Osteoblast (primary cell): Measurements from ENCODE around the gene USP48. TPM values are rescaled to one million over a fixed set of nuclear protein-coding genes. Genes with fewer than 3 reads are reported as not detected.

ENCODE experiments used
- DNase-seq: peaks from one replicate; pipeline ENCODE4 v3.0.0; 2011; ENCODE audit warnings: low spot score, mixed read lengths; ENCODE audit not compliant: insufficient read length; ENCODE audit errors: missing footprints
- H2AFZ ChIP-seq: 2 replicates; pipeline ENCODE4 v1.6.0; 2011; ENCODE audit warnings: mild to moderate bottlenecking, low read length
- H3K27ac ChIP-seq: 2 replicates; pipeline ENCODE4 v1.5.1; 2011; ENCODE audit warnings: mild to moderate bottlenecking, low read depth, low read length, moderate library complexity
- H3K27me3 ChIP-seq: 2 replicates; pipeline ENCODE4 v1.6.0; 2012; ENCODE audit warnings: mild to moderate bottlenecking, control low read depth, inconsistent platforms, low read length, moderate library complexity; ENCODE audit not compliant: insufficient read depth
- H3K36me3 ChIP-seq: 2 replicates; pipeline ENCODE4 v1.5.1; 2011; ENCODE audit warnings: mild to moderate bottlenecking, low read length, control low read depth, moderate library complexity; ENCODE audit not compliant: insufficient read depth
- H3K4me1 ChIP-seq: 2 replicates; pipeline ENCODE4 v1.5.1; 2011; ENCODE audit warnings: mild to moderate bottlenecking, low read length, control low read depth, moderate library complexity; ENCODE audit not compliant: insufficient read depth
- H3K4me2 ChIP-seq: 2 replicates; pipeline ENCODE4 v1.6.0; 2011; ENCODE audit warnings: mild to moderate bottlenecking, low read length; ENCODE audit not compliant: insufficient read depth
- H3K4me3 ChIP-seq: fragments of 200-600 bp; sonication (generic); 3 replicates; pipeline ENCODE4 v1.5.1; 2012; ENCODE audit warnings: mild to moderate bottlenecking, low read length, inconsistent platforms; ENCODE audit not compliant: insufficient read depth
- H3K79me2 ChIP-seq: 2 replicates; pipeline ENCODE4 v1.6.0; 2012; ENCODE audit warnings: mild to moderate bottlenecking, low read length, control low read depth, inconsistent platforms; ENCODE audit not compliant: insufficient read depth
- H3K9me3 ChIP-seq: 2 replicates; pipeline ENCODE4 v1.5.1; 2011; ENCODE audit warnings: low read depth, low read length, control low read depth
- H4K20me1 ChIP-seq: 2 replicates; pipeline ENCODE4 v1.6.0; 2012; ENCODE audit warnings: mild to moderate bottlenecking, low read length, control low read depth; ENCODE audit not compliant: insufficient read depth
- total RNA-seq: library from RNA; depleted of rRNA; stranded (reverse); fragments of >200 nt; gene quantifications from 2 replicates; pipeline ENCODE4 v1.2.3, GENCODE V29; 2012
- TF ChIP-seq, protein P1 (sequence below): IDR thresholded peaks from 2 replicates; pipeline ENCODE4 v1.5.1; 2011; ENCODE audit warnings: mild to moderate bottlenecking, low read depth, low read length, moderate library complexity; ENCODE audit errors: extremely low read depth

The USP48 gene
- total RNA-seq, 1 donor = 52.5 TPM

DNA sequence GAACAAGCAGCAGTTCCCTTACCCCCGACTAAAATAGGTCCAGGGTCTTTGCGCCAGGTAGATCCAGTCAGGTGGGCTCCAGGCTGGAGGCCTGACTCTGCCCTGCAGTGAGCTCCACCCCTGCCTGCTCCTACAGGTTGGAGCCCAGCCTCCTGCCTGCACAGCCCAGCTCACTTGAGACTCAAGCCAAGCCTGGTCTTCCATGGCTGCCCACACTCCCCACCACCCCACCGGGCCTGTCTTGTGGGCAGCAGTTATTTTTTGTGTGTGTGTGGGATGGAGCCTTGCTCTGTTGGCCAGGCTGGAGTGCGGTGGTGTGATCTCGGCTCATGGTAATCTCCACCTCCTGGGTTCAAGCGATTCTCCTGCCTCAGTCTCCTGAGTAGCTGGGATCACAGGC, 142.3 kb downstream of the USP48 start:
- H3K36me3 ChIP-seq = no peaks in the 10 kb centered on the region
- peaks cover 5% of the 10 kb centered on the region for H3K27me3 ChIP-seq
- TF ChIP-seq, protein P1, sequence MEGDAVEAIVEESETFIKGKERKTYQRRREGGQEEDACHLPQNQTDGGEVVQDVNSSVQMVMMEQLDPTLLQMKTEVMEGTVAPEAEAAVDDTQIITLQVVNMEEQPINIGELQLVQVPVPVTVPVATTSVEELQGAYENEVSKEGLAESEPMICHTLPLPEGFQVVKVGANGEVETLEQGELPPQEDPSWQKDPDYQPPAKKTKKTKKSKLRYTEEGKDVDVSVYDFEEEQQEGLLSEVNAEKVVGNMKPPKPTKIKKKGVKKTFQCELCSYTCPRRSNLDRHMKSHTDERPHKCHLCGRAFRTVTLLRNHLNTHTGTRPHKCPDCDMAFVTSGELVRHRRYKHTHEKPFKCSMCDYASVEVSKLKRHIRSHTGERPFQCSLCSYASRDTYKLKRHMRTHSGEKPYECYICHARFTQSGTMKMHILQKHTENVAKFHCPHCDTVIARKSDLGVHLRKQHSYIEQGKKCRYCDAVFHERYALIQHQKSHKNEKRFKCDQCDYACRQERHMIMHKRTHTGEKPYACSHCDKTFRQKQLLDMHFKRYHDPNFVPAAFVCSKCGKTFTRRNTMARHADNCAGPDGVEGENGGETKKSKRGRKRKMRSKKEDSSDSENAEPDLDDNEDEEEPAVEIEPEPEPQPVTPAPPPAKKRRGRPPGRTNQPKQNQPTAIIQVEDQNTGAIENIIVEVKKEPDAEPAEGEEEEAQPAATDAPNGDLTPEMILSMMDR = no peak
- H3K4me3 ChIP-seq = no peak overlapping the region
- H3K4me2 ChIP-seq = no peak overlapping the region
- no peaks in the 10 kb centered on the region for H3K4me1 ChIP-seq
- no peak overlapping the region for H3K27ac ChIP-seq
- H4K20me1 ChIP-seq = no peaks in the 10 kb centered on the region
- no peaks in the 10 kb centered on the region for H3K9me3 ChIP-seq
- no peak for DNase-seq
- no peaks in the 10 kb centered on the region for H3K79me2 ChIP-seq
- H2AFZ ChIP-seq = no peak overlapping the region

DNA sequence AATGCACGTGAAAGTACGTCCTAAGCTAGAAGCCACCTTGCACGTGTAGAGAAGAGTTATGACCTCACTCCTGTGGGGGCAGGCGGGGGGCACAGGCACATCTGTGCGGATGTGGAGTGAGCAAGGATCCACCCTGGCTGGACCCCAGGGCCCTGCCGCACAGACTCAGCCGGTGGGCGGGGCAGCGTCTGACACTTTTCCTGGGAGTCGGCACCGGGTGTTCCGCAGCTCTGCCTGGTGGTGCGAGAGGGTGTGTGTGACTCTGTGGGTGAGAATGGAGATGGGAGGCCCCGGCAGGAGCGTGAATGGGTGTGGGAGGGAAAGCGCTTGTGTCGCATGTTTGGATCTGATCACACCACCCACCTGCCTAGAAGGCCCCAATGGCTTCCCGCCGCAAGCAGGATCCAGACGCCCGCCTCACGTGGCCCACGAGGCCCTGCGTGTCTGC, 143.3 kb downstream of the USP48 start:
- no peaks in the 10 kb centered on the region for H3K79me2 ChIP-seq
- H3K27me3 ChIP-seq = peaks cover 8% of the 10 kb centered on the region
- no peak overlapping the region for H3K4me2 ChIP-seq
- no peaks in the 10 kb centered on the region for H3K36me3 ChIP-seq
- H2AFZ ChIP-seq = no peak overlapping the region
- H3K9me3 ChIP-seq = no peaks in the 10 kb centered on the region
- no peaks in the 10 kb centered on the region for H4K20me1 ChIP-seq
- TF ChIP-seq, protein P1 = no peak
- no peak overlapping the region for H3K27ac ChIP-seq
- no peak overlapping the region for H3K4me3 ChIP-seq
- no peak for DNase-seq
- no peaks in the 10 kb centered on the region for H3K4me1 ChIP-seq

DNA sequence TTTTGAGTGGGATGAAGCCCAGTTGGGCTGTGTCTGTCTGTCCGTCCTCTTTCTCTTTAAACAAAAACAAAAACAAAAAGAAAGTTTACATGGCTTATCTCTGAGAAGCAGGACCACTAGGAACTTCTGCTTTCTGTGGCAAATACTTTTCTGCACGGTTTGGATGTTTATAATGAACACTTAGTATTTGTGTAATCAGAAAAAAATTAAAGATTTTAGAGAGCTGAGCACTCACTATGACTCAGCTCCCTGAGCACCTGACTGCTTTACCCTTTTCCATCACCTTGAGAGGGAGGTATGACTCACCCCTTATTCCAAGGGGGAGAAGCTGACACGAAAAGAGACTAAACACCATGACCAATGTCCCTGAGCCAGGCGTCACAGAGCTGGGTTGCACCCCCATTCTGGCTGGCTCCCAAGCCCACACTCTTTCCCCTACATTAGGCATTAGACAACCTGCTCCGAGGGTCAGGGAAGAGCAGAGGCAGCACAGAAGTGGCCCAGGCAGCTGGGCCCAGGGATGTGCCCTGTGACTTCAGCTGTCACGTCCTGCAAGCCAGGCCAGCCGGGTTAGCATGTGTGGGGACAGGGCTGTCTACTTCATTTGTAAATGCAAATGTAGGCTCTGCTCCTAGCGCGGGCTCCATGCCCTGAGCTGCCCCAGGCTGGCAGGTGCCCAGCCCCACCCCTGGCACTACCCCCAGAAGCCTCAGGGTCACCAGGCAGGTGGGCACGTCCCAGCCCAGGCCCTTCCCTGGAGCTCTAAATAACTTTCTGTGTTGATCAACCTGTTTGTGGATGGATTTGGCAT, 144.2 kb downstream of the USP48 start:
- H3K4me1 ChIP-seq = no peaks in the 10 kb centered on the region
- no peaks in the 10 kb centered on the region for H3K36me3 ChIP-seq
- H4K20me1 ChIP-seq = no peaks in the 10 kb centered on the region
- no peak overlapping the region for H2AFZ ChIP-seq
- no peak for DNase-seq
- TF ChIP-seq, protein P1 = no peak
- no peak overlapping the region for H3K27ac ChIP-seq
- H3K79me2 ChIP-seq = no peaks in the 10 kb centered on the region
- H3K4me3 ChIP-seq = no peak overlapping the region
- no peaks in the 10 kb centered on the region for H3K9me3 ChIP-seq
- peaks cover 10% of the 10 kb centered on the region for H3K27me3 ChIP-seq
- no peak overlapping the region for H3K4me2 ChIP-seq

DNA sequence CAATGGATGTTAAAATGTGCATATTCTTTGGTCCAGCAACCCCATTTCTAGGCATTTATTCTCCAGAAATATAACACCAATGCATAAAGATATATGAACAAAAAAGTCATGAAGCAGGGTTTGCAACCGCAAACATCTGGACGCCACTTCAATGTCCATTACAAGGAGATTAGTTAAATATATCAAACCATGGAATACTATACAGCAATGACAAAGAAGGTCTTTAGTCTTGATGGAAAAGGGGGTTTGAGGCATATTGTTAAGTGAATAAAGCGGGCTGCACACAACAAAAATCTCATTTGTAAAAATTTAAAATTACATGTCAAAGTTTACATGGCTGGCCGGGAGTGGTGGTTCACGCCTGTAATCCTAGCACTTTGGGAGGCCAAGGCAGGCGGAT, 145.4 kb downstream of the USP48 start:
- Histone ChIP-seq H2AFZ (no peak overlapping the region), H3K27ac (no peak overlapping the region), H3K4me1 (no peaks in the 10 kb centered on the region), H3K36me3 (no peaks in the 10 kb centered on the region), H3K4me2 (no peak overlapping the region), H3K79me2 (no peaks in the 10 kb centered on the region), H3K9me3 (no peaks in the 10 kb centered on the region), H3K4me3 (no peak overlapping the region), H3K27me3 (peaks cover 10% of the 10 kb centered on the region), H4K20me1 (no peaks in the 10 kb centered on the region)
- DNase-seq = no peak
- TF ChIP-seq, protein P1 = no peak
